ENCODE measurements around the gene PDE4A.

DNA sequence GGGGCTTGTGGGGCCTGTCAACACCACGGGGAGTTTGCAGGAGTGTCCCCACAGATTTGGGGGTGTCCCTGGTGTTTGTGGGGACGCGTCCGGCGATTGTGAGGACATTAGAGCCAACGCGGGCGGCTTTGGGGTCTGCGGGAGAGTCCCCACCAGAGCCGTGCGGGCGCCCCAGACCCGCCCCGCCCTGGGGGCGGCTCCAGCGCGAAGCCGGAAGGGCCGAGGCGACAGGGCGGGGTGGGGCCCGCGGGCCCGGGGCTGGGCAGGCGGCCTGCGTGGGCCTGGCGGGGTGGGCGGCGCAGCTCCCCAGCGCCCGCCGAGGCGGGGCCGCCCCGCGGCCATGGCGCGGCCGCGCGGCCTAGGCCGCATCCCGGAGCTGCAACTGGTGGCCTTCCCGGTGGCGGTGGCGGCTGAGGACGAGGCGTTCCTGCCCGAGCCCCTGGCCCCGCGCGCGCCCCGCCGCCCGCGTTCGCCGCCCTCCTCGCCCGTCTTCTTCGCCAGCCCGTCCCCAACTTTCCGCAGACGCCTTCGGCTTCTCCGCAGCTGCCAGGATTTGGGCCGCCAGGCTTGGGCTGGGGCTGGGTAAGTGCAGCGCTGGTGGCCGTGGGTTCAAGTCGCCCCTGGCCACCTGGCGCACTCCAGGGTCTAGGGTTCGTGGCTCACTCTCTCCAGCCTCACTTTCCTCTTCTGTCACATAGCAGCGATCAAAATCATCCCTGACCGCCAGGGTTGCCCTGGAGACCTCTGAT is 10.3 kb downstream of the PDE4A start:
- TF ChIP-seq YY1 (IDR thresholded peaks at IDR 0.05; ENCODE audit: insufficient read depth, insufficient read length) (no peak), ZNF274 (IDR thresholded peaks at IDR 0.05; ENCODE audit: low read depth, low read length) (no peak)

All from NT2/D1 (cell line).